ENCODE data around the gene CNR2. TPM values are rescaled to one million over a fixed set of nuclear protein-coding genes. Genes with fewer than 3 reads are reported as not detected.

CNR2 gene
- polyA plus RNA-seq, 3 donors = 0.03 to 0.12 (median 0.11) TPM

GRCh38 chr1:23916209-23917131 lies 3.3 kb upstream of the CNR2 start:
- DNase-seq = peak; percentile 72 to 87 (median 84)
- H3K9me3 Mint-ChIP-seq = peaks cover 0 to 1% (median 0%) of the 10 kb centered on the region in 7 donors
- no peaks in the 10 kb centered on the region for H3K9me3 ChIP-seq (replicated peaks in 1 of 2; ENCODE audit: control insufficient read depth in 1 of 2, insufficient read depth in 1 of 2, low read length in 2 of 2)
- peak overlapping the region; percentile 50 for H3K9ac ChIP-seq (ENCODE audit: insufficient read depth, low read length, poor library complexity, severe bottlenecking)
- no peaks in the 10 kb centered on the region for H3K79me2 ChIP-seq (ENCODE audit: insufficient read depth, low read length)
- peaks cover 50 to 55% of the 10 kb centered on the region in 2 donors for H3K4me1 ChIP-seq (ENCODE audit: control insufficient read depth in 1 of 2, insufficient read depth in 2 of 2, low read length in 2 of 2)
- H4K20me1 ChIP-seq (ENCODE audit: insufficient read depth, low read length) = no peaks in the 10 kb centered on the region
- H3K4me3 ChIP-seq (replicated peaks in 1 of 3; ENCODE audit: low read depth in 2 of 3, low read length in 3 of 3) = peak overlapping the region in 1 of 3 experiments; percentile 58
- H3K4me1 Mint-ChIP-seq = peaks cover 56% of the 10 kb centered on the region
- H3K4me3 Mint-ChIP-seq = peak overlapping the region; percentile 43 to 84
- 4% methylated on average over 4 of the region's 12 CpGs for WGBS (ENCODE audit: insufficient coverage)
- peak overlapping the region; percentile 60 for H2AFZ ChIP-seq (ENCODE audit: insufficient read depth, low read depth, low read length, poor library complexity, severe bottlenecking)
- H3K36me3 ChIP-seq (replicated peaks in 1 of 2; ENCODE audit: control insufficient read depth in 1 of 2, insufficient read depth in 2 of 2, low read length in 2 of 2) = no peaks in the 10 kb centered on the region
- peak overlapping the region; percentile 62 to 73 for H3K27ac ChIP-seq (ENCODE audit: low read depth in 1 of 2, low read length in 2 of 2)
- peak overlapping the region; percentile 70 for H3K4me2 ChIP-seq (replicated peaks; ENCODE audit: extremely low read depth, low read length, poor library complexity, severe bottlenecking)
- H3K27ac Mint-ChIP-seq = peak overlapping the region; percentile 77 to 92 (median 88)
- peaks cover 0 to 2% of the 10 kb centered on the region in 2 donors for H3K36me3 Mint-ChIP-seq
- intact Hi-C loops (cut with micrococcal nuclease) = loop anchor here (2.0 to 10.0 kb wide), 6 partner anchors 41 to 144 kb away; partner anchors contain the start of genes FUCA1 (in 2 of the 2), GALE (in 1 of the 2) and PNRC2 (in 1 of the 2)
- TF ChIP-seq, protein P1, sequence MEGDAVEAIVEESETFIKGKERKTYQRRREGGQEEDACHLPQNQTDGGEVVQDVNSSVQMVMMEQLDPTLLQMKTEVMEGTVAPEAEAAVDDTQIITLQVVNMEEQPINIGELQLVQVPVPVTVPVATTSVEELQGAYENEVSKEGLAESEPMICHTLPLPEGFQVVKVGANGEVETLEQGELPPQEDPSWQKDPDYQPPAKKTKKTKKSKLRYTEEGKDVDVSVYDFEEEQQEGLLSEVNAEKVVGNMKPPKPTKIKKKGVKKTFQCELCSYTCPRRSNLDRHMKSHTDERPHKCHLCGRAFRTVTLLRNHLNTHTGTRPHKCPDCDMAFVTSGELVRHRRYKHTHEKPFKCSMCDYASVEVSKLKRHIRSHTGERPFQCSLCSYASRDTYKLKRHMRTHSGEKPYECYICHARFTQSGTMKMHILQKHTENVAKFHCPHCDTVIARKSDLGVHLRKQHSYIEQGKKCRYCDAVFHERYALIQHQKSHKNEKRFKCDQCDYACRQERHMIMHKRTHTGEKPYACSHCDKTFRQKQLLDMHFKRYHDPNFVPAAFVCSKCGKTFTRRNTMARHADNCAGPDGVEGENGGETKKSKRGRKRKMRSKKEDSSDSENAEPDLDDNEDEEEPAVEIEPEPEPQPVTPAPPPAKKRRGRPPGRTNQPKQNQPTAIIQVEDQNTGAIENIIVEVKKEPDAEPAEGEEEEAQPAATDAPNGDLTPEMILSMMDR (IDR thresholded peaks at IDR 0.05) = peak; percentile 83
- no peaks in the 10 kb centered on the region for H3K27me3 ChIP-seq (ENCODE audit: control insufficient read depth in 2 of 2, insufficient read depth in 2 of 2, low read length in 2 of 2)
- no peaks in the 10 kb centered on the region for H3K27me3 Mint-ChIP-seq (ENCODE audit: low read depth in 3 of 3)

DNA sequence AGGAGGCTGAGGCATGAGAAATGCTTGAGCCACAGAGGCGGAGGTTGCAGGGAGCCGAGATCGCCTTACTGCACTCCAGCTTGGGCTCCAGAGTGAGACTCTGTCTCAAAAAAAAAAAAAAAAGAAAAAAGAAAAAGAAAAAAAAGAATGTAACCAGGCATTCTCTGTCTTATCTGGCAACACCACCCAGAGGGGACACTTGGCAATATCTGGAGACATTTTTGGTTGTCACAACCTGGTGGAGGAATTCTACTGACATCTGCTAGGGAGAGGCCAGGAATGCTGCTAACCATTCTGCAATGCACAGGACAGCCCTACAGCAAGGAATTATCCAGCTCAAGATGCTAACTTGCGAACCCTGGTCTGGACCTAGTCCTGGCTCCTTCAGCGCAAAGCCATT lies 2.3 kb upstream of the CNR2 start:
- Histone ChIP-seq H3K4me1 (ENCODE audit: control insufficient read depth in 1 of 2, insufficient read depth in 2 of 2, low read length in 2 of 2) (peaks cover 59 to 63% of the 10 kb centered on the region in 2 donors), H4K20me1 (ENCODE audit: insufficient read depth, low read length) (no peaks in the 10 kb centered on the region), H3K4me2 (replicated peaks; ENCODE audit: extremely low read depth, low read length, poor library complexity, severe bottlenecking) (peak overlapping the region; percentile 70), H3K9ac (ENCODE audit: insufficient read depth, low read length, poor library complexity, severe bottlenecking) (no peak overlapping the region), H3K36me3 (replicated peaks in 1 of 2; ENCODE audit: control insufficient read depth in 1 of 2, insufficient read depth in 2 of 2, low read length in 2 of 2) (no peaks in the 10 kb centered on the region), H3K79me2 (ENCODE audit: insufficient read depth, low read length) (no peaks in the 10 kb centered on the region), H2AFZ (ENCODE audit: insufficient read depth, low read depth, low read length, poor library complexity, severe bottlenecking) (no peak overlapping the region), H3K9me3 (replicated peaks in 1 of 2; ENCODE audit: control insufficient read depth in 1 of 2, insufficient read depth in 1 of 2, low read length in 2 of 2) (no peaks in the 10 kb centered on the region), H3K4me3 (replicated peaks in 1 of 3; ENCODE audit: low read depth in 2 of 3, low read length in 3 of 3) (peak overlapping the region in 1 of 3 experiments; percentile 58), H3K27ac (ENCODE audit: low read depth in 1 of 2, low read length in 2 of 2) (peak overlapping the region in 1 of 2 donors; percentile 73), H3K27me3 (ENCODE audit: control insufficient read depth in 2 of 2, insufficient read depth in 2 of 2, low read length in 2 of 2) (no peaks in the 10 kb centered on the region)
- Mint-ChIP-seq H3K9me3 (peaks cover 0 to 1% (median 0%) of the 10 kb centered on the region in 7 donors), H3K27me3 (ENCODE audit: low read depth in 3 of 3) (no peaks in the 10 kb centered on the region), H3K27ac (peak overlapping the region in 2 of 7 donors; percentile 77 to 92), H3K4me1 (peaks cover 63% of the 10 kb centered on the region), H3K36me3 (peaks cover 0 to 5% of the 10 kb centered on the region in 2 donors), H3K4me3 (no peak overlapping the region)
- intact Hi-C loops (cut with micrococcal nuclease) = loop anchor here (5.0 to 10.0 kb wide), 3 partner anchors 42 to 111 kb away; partner anchors contain the start of genes FUCA1 (in 1 of the 2), GALE (in 1 of the 2) and PNRC2 (in 1 of the 2)
- TF ChIP-seq, protein P1 (IDR thresholded peaks at IDR 0.05) = no peak
- DNase-seq = no peak
- WGBS (ENCODE audit: insufficient coverage) = 100% methylated on average over 1 of the region's 5 CpGs
